ENCODE results near the gene METTL8.

Gene METTL8

DNA sequence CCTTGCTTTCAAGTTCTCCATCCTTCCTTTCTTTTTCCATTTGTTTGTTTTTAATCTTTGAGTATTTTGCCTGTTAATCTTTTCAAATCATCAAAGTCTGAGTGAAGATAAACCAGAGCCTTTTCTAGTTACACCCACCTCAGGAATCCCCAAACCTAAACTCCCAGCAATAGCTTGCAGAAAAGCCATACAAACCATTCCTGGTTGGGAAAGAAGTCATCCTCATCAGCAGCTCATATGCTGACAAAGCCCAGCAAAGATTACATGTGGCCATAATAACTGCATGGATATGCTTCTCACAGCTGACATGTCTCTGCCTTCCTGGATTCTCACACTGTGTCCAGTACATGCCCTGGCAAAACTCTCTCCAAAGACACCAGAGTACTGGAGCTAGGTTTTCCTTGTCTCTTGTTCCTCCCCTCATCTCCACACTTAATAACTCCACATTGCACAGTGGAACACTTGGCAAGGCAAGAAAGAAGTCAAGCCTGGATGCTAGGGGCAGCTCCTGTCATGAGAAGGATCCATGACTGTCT lies 146.7 kb downstream of the METTL8 start:
- TF ChIP-seq, protein P1, sequence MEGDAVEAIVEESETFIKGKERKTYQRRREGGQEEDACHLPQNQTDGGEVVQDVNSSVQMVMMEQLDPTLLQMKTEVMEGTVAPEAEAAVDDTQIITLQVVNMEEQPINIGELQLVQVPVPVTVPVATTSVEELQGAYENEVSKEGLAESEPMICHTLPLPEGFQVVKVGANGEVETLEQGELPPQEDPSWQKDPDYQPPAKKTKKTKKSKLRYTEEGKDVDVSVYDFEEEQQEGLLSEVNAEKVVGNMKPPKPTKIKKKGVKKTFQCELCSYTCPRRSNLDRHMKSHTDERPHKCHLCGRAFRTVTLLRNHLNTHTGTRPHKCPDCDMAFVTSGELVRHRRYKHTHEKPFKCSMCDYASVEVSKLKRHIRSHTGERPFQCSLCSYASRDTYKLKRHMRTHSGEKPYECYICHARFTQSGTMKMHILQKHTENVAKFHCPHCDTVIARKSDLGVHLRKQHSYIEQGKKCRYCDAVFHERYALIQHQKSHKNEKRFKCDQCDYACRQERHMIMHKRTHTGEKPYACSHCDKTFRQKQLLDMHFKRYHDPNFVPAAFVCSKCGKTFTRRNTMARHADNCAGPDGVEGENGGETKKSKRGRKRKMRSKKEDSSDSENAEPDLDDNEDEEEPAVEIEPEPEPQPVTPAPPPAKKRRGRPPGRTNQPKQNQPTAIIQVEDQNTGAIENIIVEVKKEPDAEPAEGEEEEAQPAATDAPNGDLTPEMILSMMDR (IDR thresholded peaks at IDR 0.05; ENCODE audit: insufficient read depth, low read depth, low read length, missing control alignments), result no peak
- DNase-seq (ENCODE audit: low read depth), result no peak
- no peak overlapping the region for H3K4me3 ChIP-seq (ENCODE audit: low read depth, low read length)

DNA sequence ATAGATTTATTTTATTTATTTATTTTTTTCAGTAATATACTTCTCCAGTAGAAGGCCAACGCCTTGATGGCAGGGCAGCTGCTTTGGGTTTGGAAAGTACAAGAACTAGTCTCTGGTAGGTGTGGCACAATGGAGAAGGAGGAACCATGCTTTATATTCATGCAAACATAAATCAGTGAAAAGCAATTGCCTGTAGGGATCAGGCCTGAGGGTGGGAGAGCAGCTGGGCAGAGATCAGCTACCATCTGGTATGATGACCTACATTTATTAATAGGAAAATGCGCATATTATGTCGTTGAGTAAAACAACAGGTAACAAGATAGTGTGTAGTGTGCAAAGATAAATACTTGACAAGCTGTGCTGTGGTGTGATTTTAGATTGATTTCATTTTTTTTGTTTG lies 152.7 kb downstream of the METTL8 start:
- no peak for DNase-seq (ENCODE audit: low read depth)
- TF ChIP-seq, protein P1 (IDR thresholded peaks at IDR 0.05; ENCODE audit: insufficient read depth, low read depth, low read length, missing control alignments), result no peak
- no peak overlapping the region for H3K4me3 ChIP-seq (ENCODE audit: low read depth, low read length)

DNA sequence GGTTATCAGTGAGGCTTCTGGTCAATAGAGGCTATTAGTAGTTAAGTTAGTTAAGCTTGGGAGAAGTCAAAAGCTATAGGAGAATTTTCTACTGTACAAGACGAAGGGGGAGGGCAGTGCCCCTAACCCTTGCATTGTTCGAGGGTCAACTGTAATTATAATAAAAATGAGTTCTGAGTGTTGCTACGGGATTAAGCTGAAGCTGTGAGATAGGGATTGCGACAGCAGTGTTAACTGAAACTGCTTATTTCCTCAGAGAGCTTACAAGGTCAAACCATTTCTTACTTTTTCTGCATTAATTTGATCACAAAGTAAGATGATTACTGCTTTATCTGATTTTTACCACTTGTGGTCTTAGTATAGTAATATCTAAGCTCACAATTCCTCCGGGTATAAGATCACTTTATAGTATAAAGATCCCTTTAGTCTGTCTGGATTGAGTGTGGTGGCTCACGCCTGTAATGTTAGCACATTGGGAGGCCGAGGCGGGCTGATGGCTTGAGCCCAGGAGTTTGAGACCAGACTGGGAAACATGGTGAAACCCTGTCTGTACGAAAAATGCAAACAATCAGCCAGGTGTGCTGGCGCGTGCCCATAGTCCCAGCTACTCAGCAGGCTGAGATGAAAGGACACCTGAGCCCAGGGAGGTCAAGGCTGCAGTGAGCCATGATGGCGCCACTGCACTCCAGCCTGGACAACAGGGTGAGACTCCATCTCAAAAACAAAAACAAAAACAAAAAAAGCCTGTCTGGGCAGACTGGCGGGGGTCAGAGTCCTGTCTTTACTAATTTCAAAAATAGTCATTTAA lies 153.6 kb downstream of the METTL8 start:
- no peak for DNase-seq (ENCODE audit: low read depth)
- TF ChIP-seq, protein P1 (IDR thresholded peaks at IDR 0.05; ENCODE audit: insufficient read depth, low read depth, low read length, missing control alignments), result no peak
- H3K4me3 ChIP-seq (ENCODE audit: low read depth, low read length), result no peak overlapping the region

DNA sequence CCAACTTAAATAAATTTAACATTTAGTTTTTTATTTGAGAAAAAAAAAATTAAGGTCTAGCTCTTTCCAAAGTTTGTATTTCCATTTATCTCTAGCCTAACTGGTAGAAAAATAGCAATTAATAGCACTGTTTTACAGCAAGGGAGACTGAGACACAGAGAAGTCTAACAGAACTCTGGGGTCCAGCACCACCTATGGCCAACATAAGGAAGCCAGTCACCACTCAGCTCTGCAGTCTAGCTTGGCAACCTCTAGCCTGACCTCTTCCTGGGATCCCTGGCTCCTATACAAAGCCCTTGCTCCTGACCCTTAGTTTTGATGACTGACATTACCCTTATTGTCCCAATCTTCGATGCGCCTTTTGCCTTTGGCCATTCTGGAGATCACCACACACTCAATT lies 159.0 kb downstream of the METTL8 start:
- TF ChIP-seq, protein P1 (IDR thresholded peaks at IDR 0.05; ENCODE audit: insufficient read depth, low read depth, low read length, missing control alignments), result no peak
- DNase-seq (ENCODE audit: low read depth), result no peak
- H3K4me3 ChIP-seq (ENCODE audit: low read depth, low read length), result no peak overlapping the region

DNA sequence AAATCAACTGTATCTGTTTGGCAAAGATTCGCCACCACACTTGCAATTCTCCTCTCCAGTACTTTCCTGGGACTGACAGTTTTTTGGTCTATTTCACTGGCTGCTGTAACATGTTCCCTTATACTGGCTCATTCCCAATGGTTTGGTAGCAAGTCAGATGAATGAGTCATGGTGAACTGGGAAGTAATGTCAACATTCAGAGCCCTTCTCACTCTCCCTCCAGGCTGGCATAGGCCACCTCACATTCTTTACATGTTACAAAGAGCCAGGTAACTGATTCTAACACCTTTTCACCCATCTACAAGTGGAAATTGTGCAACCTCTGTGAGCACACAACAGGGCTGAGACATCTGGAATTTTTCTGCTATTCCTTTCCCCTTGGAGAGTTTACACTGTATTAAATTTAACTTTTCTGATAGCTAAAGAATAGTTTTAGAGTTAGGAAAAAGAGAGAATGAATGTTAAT lies 161.8 kb downstream of the METTL8 start:
- DNase-seq (ENCODE audit: low read depth), result no peak
- no peak overlapping the region for H3K4me3 ChIP-seq (ENCODE audit: low read depth, low read length)
- TF ChIP-seq, protein P1 (IDR thresholded peaks at IDR 0.05; ENCODE audit: insufficient read depth, low read depth, low read length, missing control alignments), result no peak

DNA sequence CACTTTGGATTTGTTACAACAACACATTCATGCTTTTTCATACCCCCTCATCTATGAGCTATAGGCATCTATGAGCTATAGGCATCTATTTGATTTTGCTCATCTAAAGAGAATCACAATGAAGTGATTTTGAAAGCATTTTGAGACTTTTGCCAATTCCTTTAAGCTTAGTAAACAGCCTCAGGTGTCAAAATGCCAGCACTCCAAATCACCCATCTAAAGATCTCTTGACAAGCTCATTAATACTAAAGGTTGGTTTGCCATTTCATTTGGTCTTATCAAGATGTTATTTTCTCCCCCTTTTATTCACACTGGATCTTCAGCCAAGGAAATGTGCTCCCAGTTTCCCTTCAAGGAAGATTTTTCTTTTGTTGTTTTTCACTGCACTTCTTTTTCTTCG lies 162.4 kb downstream of the METTL8 start:
- no peak for DNase-seq (ENCODE audit: low read depth)
- H3K4me3 ChIP-seq (ENCODE audit: low read depth, low read length), result no peak overlapping the region
- TF ChIP-seq, protein P1 (IDR thresholded peaks at IDR 0.05; ENCODE audit: insufficient read depth, low read depth, low read length, missing control alignments), result no peak

Data from GM12865 (cell line).